CD4-positive, CD25-positive, alpha-beta regulatory T cell (primary cell): ENCODE results near the gene SLC25A41. TPM values are rescaled to one million over a fixed set of nuclear protein-coding genes. Genes with fewer than 3 reads are reported as not detected.

Source experiments
- ATAC-seq, 2 donors: fragments of 150-1000 bp; cut with Tn5 transposase; one replicate each; pipeline ENCODE4 v1.10.0; 2021; ENCODE audit warnings: low read depth in 2 of 2, moderate number of reproducible peaks in 2 of 2, moderate library complexity in 1 of 2
- DNase-seq, 3 donors: peaks; one replicate each; pipeline versions ENCODE4 v3.0.0 to v3.0.0-alpha.2; 2012 to 2022; ENCODE audit warnings: mixed read lengths in 1 of 3
- H3K27ac ChIP-seq: one replicate; pipeline ENCODE4 v1.7.0; 2013; ENCODE audit warnings: mild to moderate bottlenecking, low read length; ENCODE audit not compliant: insufficient read depth, poor library complexity, severe bottlenecking
- H3K27me3 ChIP-seq: one replicate; pipeline ENCODE4 v1.7.0; 2013; ENCODE audit warnings: low read length; ENCODE audit not compliant: control insufficient read depth, insufficient read depth
- H3K36me3 ChIP-seq: one replicate; pipeline ENCODE4 v1.7.0; 2013; ENCODE audit warnings: mild to moderate bottlenecking, low read length, moderate library complexity; ENCODE audit not compliant: control insufficient read depth, insufficient read depth
- H3K4me1 ChIP-seq: 2 replicates; pipeline ENCODE4 v1.7.0; 2013; ENCODE audit warnings: mild to moderate bottlenecking, low read length; ENCODE audit not compliant: insufficient read depth, control insufficient read depth, poor library complexity, severe bottlenecking
- H3K4me3 ChIP-seq: one replicate; pipeline ENCODE4 v1.7.0; 2013; ENCODE audit warnings: low read depth, mild to moderate bottlenecking, low read length, moderate library complexity
- H3K9me3 ChIP-seq, 2 experiments: 1 replicate in 1 of 2; 2 replicates in 1 of 2; pipeline ENCODE4 v1.7.0; 2013; ENCODE audit warnings: low read length in 2 of 2, mild to moderate bottlenecking in 1 of 2, moderate library complexity in 1 of 2; ENCODE audit not compliant: control insufficient read depth in 2 of 2
- H3K27ac Mint-ChIP-seq, 3 donors: one replicate each; pipeline ENCODE4 v1.8.0; 2020 to 2022; ENCODE audit warnings: mild to moderate bottlenecking in 3 of 3, mixed read lengths in 3 of 3, moderate library complexity in 2 of 3
- H3K27me3 Mint-ChIP-seq: one replicate; pipeline ENCODE4 v1.8.0; 2022; ENCODE audit warnings: mild to moderate bottlenecking, mixed read lengths
- H3K36me3 Mint-ChIP-seq: one replicate; pipeline ENCODE4 v1.8.0; 2020; ENCODE audit warnings: mixed read lengths
- H3K4me1 Mint-ChIP-seq, 4 donors: one replicate each; pipeline ENCODE4 v1.8.0; 2020 to 2022; ENCODE audit warnings: mixed read lengths in 4 of 4, mild to moderate bottlenecking in 1 of 4
- H3K4me3 Mint-ChIP-seq, 4 donors: one replicate each; pipeline ENCODE4 v1.8.0; 2020 to 2022; ENCODE audit warnings: mild to moderate bottlenecking in 4 of 4, mixed read lengths in 4 of 4, moderate library complexity in 3 of 4
- H3K9me3 Mint-ChIP-seq, 7 donors: one replicate each; pipeline ENCODE4 v1.8.0; 2020 to 2022; ENCODE audit warnings: mixed read lengths in 7 of 7, mild to moderate bottlenecking in 3 of 7, moderate library complexity in 2 of 7
- polyA plus RNA-seq, 4 donors: library from polyadenylated mRNA; unstranded; fragments of 300-500 nt; fragmentation: Illumina TruSeq; gene quantifications; one replicate each; pipeline ENCODE4 v1.2.3, GENCODE V29; 2021
- total RNA-seq: library from RNA; stranded (reverse); gene quantifications from one replicate; pipeline ENCODE4 v1.2.3, GENCODE V29; 2022

The SLC25A41 gene
- total and polyA plus RNA-seq, 5 donors from 2014 or later: 0.24 to 0.42 TPM; not detected in 3

DNA sequence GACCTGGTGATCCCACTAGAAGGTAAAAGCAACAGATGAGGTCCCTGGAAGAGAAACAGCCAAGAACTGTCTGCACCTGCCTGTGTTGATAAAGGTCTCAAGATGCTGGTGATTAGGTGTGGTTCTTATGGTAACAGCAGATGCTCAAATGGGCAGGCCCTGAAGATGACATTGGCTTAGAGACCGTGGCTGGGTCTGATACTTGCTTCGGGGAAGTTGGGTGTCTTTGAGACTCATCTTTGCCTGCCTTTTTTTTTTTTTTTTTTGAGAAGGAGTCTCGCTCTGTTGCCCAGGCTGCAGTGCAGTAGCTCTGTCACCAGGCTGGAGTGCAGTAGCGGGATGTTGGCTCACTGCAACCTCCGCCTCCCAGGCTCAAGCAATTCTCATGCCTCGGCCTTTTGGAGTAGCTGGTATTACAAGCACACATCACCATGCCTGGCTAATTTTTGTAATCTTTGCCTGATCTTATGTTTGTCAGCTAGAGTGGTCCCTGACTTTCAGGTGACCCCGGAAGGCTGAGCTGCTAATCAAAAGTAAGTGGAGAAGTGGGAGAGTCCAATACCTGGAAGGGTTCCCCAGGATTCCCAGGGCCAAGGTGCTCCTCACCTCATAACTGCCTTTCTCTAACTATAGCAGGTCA lies 18.1 kb upstream of the SLC25A41 start:
- peaks cover 2 to 22% of the 10 kb centered on the region in 2 experiments for H3K9me3 ChIP-seq
- peaks cover 34% of the 10 kb centered on the region for H3K36me3 Mint-ChIP-seq
- no peak overlapping the region for H3K4me3 Mint-ChIP-seq
- peaks cover 4% of the 10 kb centered on the region for H3K36me3 ChIP-seq
- no peak overlapping the region for H3K27ac ChIP-seq
- H3K27ac Mint-ChIP-seq: no peak overlapping the region
- ATAC-seq (no peak), DNase-seq (no peak)
- peaks cover 0 to 16% (median 2%) of the 10 kb centered on the region in 7 donors for H3K9me3 Mint-ChIP-seq
- H3K27me3 Mint-ChIP-seq: no peaks in the 10 kb centered on the region
- no peak overlapping the region for H3K4me3 ChIP-seq
- peaks cover 0 to 3% (median 0%) of the 10 kb centered on the region in 4 donors for H3K4me1 Mint-ChIP-seq
- H3K4me1 ChIP-seq: no peaks in the 10 kb centered on the region
- H3K27me3 ChIP-seq: no peaks in the 10 kb centered on the region

- peak overlapping the region in 1 of 3 donors; percentile 66 for H3K27ac Mint-ChIP-seq
- Histone ChIP-seq H3K27ac (no peak overlapping the region), H3K36me3 (peaks cover 4% of the 10 kb centered on the region), H3K4me3 (no peak overlapping the region), H3K4me1 (no peaks in the 10 kb centered on the region), H3K27me3 (no peaks in the 10 kb centered on the region), H3K9me3 (peaks cover under 1 to 19% of the 10 kb centered on the region in 2 experiments)
- H3K36me3 Mint-ChIP-seq: peaks cover 41% of the 10 kb centered on the region
- H3K27me3 Mint-ChIP-seq: no peaks in the 10 kb centered on the region
- ATAC-seq (no peak), DNase-seq (no peak)
- peaks cover 0 to 13% (median 2%) of the 10 kb centered on the region in 7 donors for H3K9me3 Mint-ChIP-seq
- peaks cover 0 to 3% (median 0%) of the 10 kb centered on the region in 4 donors for H3K4me1 Mint-ChIP-seq
- no peak overlapping the region for H3K4me3 Mint-ChIP-seq
These were observed 16.6 kb upstream of the SLC25A41 start for GRCh38 chr19:6450166-6450565.

- Mint-ChIP-seq H3K27me3 (no peaks in the 10 kb centered on the region), H3K27ac (no peak overlapping the region), H3K4me3 (no peak overlapping the region), H3K9me3 (no peaks in the 10 kb centered on the region), H3K4me1 (peaks cover 0 to 3% (median 0%) of the 10 kb centered on the region in 4 donors), H3K36me3 (peaks cover 25% of the 10 kb centered on the region)
- DNase-seq: no peak
- Histone ChIP-seq H3K27ac (no peak overlapping the region), H3K36me3 (no peaks in the 10 kb centered on the region), H3K4me3 (no peak overlapping the region), H3K4me1 (no peaks in the 10 kb centered on the region), H3K9me3 (no peaks in the 10 kb centered on the region), H3K27me3 (no peaks in the 10 kb centered on the region)
- no peak for ATAC-seq
These were observed 14.5 kb upstream of the SLC25A41 start for GRCh38 chr19:6448045-6448444.

GRCh38 chr19:6446452-6446851 lies 12.9 kb upstream of the SLC25A41 start:
- H3K27me3 ChIP-seq: no peaks in the 10 kb centered on the region
- no peaks in the 10 kb centered on the region for H3K36me3 ChIP-seq
- H3K9me3 ChIP-seq: no peaks in the 10 kb centered on the region
- H3K4me3 ChIP-seq: no peak overlapping the region
- H3K27me3 Mint-ChIP-seq: no peaks in the 10 kb centered on the region
- H3K9me3 Mint-ChIP-seq: no peaks in the 10 kb centered on the region
- no peak overlapping the region for H3K27ac ChIP-seq
- H3K4me1 ChIP-seq: no peaks in the 10 kb centered on the region
- no peak for ATAC-seq
- peaks cover 0 to 3% (median 0%) of the 10 kb centered on the region in 4 donors for H3K4me1 Mint-ChIP-seq
- H3K36me3 Mint-ChIP-seq: peaks cover 24% of the 10 kb centered on the region
- H3K27ac Mint-ChIP-seq: peak overlapping the region in 1 of 3 donors; percentile 11
- no peak overlapping the region for H3K4me3 Mint-ChIP-seq
- DNase-seq: no peak

DNA sequence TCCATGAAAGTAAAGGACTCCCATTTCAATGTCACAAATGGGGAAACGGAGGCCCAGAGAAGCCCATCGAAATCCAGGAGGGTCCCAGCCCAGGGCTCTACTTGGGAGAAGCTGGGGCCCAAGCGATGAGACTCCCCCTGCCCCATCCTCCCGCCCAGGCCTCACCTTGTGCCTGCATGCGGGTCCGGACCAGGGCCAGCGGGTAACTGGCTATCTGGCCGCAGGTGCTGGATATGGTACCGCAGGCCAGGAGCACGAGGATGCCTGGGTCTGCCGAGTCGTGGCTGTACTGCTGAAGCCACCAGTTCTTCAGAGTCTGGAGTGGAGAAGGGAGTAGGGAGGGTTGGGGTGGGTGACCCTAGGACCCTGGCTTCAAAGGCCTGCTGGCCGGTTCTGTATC lies 10.4 kb upstream of the SLC25A41 start:
- H3K36me3 ChIP-seq: no peaks in the 10 kb centered on the region
- Mint-ChIP-seq H3K4me3 (no peak overlapping the region), H3K27ac (no peak overlapping the region), H3K9me3 (no peaks in the 10 kb centered on the region), H3K4me1 (no peaks in the 10 kb centered on the region), H3K27me3 (no peaks in the 10 kb centered on the region), H3K36me3 (peaks cover 18% of the 10 kb centered on the region)
- no peaks in the 10 kb centered on the region for H3K4me1 ChIP-seq
- H3K4me3 ChIP-seq: no peak overlapping the region
- no peaks in the 10 kb centered on the region for H3K9me3 ChIP-seq
- no peak for ATAC-seq
- DNase-seq: no peak
- no peaks in the 10 kb centered on the region for H3K27me3 ChIP-seq
- H3K27ac ChIP-seq: no peak overlapping the region

DNA sequence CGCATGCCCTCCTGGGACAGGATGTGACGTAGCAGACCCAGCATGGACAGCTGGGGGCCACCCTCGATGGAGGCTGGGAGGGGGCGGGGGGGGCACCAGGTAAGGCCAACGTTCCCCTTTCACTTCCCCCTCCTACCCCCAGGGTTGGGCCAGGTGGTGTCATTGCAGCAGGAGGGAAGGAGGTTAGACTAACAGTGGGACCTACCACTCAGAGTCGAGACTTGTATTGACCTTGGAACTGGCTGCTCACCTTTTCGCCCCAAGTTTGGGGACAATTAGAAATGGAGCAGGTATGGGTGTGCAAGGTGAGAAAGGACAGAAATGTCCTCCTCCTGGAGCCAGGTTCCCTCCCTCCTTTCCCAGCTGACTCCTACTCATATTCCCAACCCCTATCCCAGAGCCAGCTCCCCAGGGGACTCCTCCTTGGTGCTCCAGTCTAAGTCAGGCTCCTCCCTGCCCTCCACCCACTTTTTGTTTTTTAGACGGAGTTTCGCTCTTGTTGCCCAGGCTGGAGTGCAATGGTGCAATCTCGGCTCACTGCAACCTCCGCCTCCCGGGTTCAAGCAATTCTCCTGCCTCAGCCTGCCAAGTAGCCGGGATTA lies 8.6 kb upstream of the SLC25A41 start:
- H3K4me1 ChIP-seq: no peaks in the 10 kb centered on the region
- Mint-ChIP-seq H3K4me3 (no peak overlapping the region), H3K27ac (no peak overlapping the region), H3K9me3 (no peaks in the 10 kb centered on the region), H3K4me1 (no peaks in the 10 kb centered on the region), H3K27me3 (no peaks in the 10 kb centered on the region), H3K36me3 (peaks cover 18% of the 10 kb centered on the region)
- no peak for DNase-seq
- H3K36me3 ChIP-seq: no peaks in the 10 kb centered on the region
- H3K27me3 ChIP-seq: no peaks in the 10 kb centered on the region
- no peaks in the 10 kb centered on the region for H3K9me3 ChIP-seq
- H3K27ac ChIP-seq: no peak overlapping the region
- no peak for ATAC-seq
- no peak overlapping the region for H3K4me3 ChIP-seq

DNA sequence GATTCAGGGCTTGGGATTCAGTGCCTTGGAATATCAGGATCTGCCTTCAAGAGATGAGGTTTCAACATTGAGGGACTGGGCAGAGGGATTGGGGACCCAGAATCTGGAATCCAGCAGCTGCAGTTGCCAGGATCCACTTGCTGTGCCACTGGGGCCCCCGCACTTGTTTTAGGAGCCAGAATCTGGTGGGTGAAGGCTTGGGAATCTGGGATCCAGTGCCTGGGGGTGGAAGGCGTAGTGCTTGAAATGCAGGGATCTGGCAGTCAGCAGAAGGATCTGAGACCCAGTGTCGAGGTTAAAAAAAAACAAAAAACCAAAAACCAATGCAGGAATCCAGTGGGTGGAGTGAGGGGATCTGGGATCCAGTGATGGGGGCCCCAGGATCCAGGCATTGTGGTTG lies 7.3 kb upstream of the SLC25A41 start:
- no peaks in the 10 kb centered on the region for H3K9me3 Mint-ChIP-seq
- Histone ChIP-seq H3K4me1 (no peaks in the 10 kb centered on the region), H3K27me3 (no peaks in the 10 kb centered on the region), H3K4me3 (no peak overlapping the region), H3K36me3 (no peaks in the 10 kb centered on the region), H3K27ac (no peak overlapping the region), H3K9me3 (no peaks in the 10 kb centered on the region)
- no peaks in the 10 kb centered on the region for H3K27me3 Mint-ChIP-seq
- H3K36me3 Mint-ChIP-seq: peaks cover 10% of the 10 kb centered on the region
- ATAC-seq: no peak
- DNase-seq: no peak
- H3K4me1 Mint-ChIP-seq: no peaks in the 10 kb centered on the region
- peak overlapping the region in 1 of 3 donors; percentile 51 for H3K27ac Mint-ChIP-seq
- H3K4me3 Mint-ChIP-seq: no peak overlapping the region

DNA sequence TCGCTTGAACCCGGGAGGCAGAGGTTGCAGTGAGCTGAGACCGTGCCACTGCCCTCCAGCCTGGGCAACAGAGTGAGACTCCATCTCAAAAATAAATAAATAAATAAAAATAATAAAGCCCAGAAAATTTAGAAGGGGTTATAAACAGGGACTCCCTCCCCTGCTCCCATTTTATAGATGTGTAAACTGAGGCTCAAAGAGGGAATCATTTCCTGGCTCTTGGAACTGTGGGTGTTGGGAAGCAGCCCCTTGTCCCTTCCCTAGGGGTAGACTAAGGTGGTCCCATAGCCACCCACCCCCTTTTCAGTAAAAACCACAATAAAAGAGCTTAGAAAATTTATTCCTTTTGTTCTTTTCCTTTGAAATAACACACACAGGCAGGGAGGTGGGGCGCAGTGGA lies 6.2 kb upstream of the SLC25A41 start:
- no peaks in the 10 kb centered on the region for H3K27me3 Mint-ChIP-seq

More for the DNA sequence above, 6.2 kb upstream of the SLC25A41 start:
- DNase-seq (no peak), ATAC-seq (no peak)
- Histone ChIP-seq H3K4me1 (no peaks in the 10 kb centered on the region), H3K27me3 (no peaks in the 10 kb centered on the region), H3K4me3 (no peak overlapping the region), H3K36me3 (no peaks in the 10 kb centered on the region), H3K27ac (no peak overlapping the region), H3K9me3 (no peaks in the 10 kb centered on the region)
- Mint-ChIP-seq H3K36me3 (peaks cover 3% of the 10 kb centered on the region), H3K4me1 (no peaks in the 10 kb centered on the region), H3K9me3 (no peaks in the 10 kb centered on the region), H3K4me3 (no peak overlapping the region), H3K27ac (no peak overlapping the region)
